Ascending aorta (tissue), 2 donors: ENCODE data around the gene AP1G1. TPM values are rescaled to one million over a fixed set of nuclear protein-coding genes. Genes with fewer than 3 reads are reported as not detected.

Experiments
- DNase-seq, 2 donors: peaks; one replicate each; pipeline ENCODE4 v3.0.0-alpha.2; 2019; ENCODE audit warnings: low spot score in 2 of 2
- H3K27ac ChIP-seq, 2 donors: fragments of 200-600 bp; sonication (generic); one replicate each; pipeline ENCODE4 v1.5.1; 2016 to 2017; ENCODE audit warnings: mild to moderate bottlenecking in 1 of 2
- H3K27me3 ChIP-seq: fragments of 200-600 bp; sonication (generic); one replicate; pipeline ENCODE4 v1.5.1; 2017
- H3K36me3 ChIP-seq, 2 donors: fragments of 200-600 bp; sonication (generic); one replicate each; pipeline ENCODE4 v1.5.1; 2016
- H3K4me1 ChIP-seq, 2 donors: fragments of 200-600 bp; sonication (generic); one replicate each; pipeline ENCODE4 v1.5.1; 2016 to 2017; ENCODE audit warnings: mild to moderate bottlenecking in 1 of 2
- H3K4me3 ChIP-seq, 2 donors: fragments of 200-600 bp; sonication (generic); one replicate each; pipeline ENCODE4 v1.5.1; 2016 to 2017; ENCODE audit warnings: mild to moderate bottlenecking in 1 of 2
- H3K9me3 ChIP-seq, 2 donors: fragments of 200-600 bp; sonication (generic); one replicate each; pipeline ENCODE4 v1.5.1; 2016
- CTCF ChIP-seq, 3 experiments: fragments of 200-600 bp in 2 of 3; fragments of 450-650 bp in 1 of 3; sonication (generic) in 2 of 3; IDR thresholded peaks; one replicate each; pipeline ENCODE4 v1.5.1; 2016 to 2019; ENCODE audit warnings: antibody characterized with exemption in 3 of 3, mild to moderate bottlenecking in 1 of 3, moderate library complexity in 1 of 3
- intact Hi-C: fragments of 100-400 bp; cut with DNase I; formaldehyde crosslinking; loops from one replicate; pipeline ENCODE4 v1.15.1; 2023
- total RNA-seq: library from RNA; depleted of rRNA; stranded (reverse); fragments of >200 nt; gene quantifications from one replicate; pipeline ENCODE4 v1.1.0, GENCODE V29; 2016

Gene AP1G1
- total RNA-seq, 1 donor from 2014 or later, result 40.7 TPM

- no peak for TF ChIP-seq CTCF (IDR thresholded peaks at IDR 0.05)
- H3K27me3 ChIP-seq, result no peaks in the 10 kb centered on the region
- H3K4me1 ChIP-seq, result no peaks in the 10 kb centered on the region
- H3K9me3 ChIP-seq, result no peaks in the 10 kb centered on the region
- no peak overlapping the region for H3K27ac ChIP-seq
- intact Hi-C loops, result no loop called here
- no peak for DNase-seq
- H3K36me3 ChIP-seq, result peaks cover 0 to 5% of the 10 kb centered on the region in 2 donors
- no peak overlapping the region for H3K4me3 ChIP-seq
These were observed 99.9 kb downstream of the AP1G1 start for GRCh38 chr16:71708696-71709095.

- no peaks in the 10 kb centered on the region for H3K4me1 ChIP-seq
- TF ChIP-seq CTCF (IDR thresholded peaks at IDR 0.05), result no peak
These were observed 101.4 kb downstream of the AP1G1 start for GRCh38 chr16:71707199-71707598.

GRCh38 chr16:71706046-71706445 lies 102.6 kb downstream of the AP1G1 start:
- H3K36me3 ChIP-seq, result no peaks in the 10 kb centered on the region
- no peak overlapping the region for H3K27ac ChIP-seq
- intact Hi-C loops, result no loop called here
- no peak overlapping the region for H3K4me3 ChIP-seq
- DNase-seq, result no peak
- H3K9me3 ChIP-seq, result no peaks in the 10 kb centered on the region
- TF ChIP-seq CTCF (IDR thresholded peaks at IDR 0.05), result no peak
- H3K4me1 ChIP-seq, result no peaks in the 10 kb centered on the region
- no peaks in the 10 kb centered on the region for H3K27me3 ChIP-seq

More at GRCh38 chr16:71707199-71707598, 101.4 kb downstream of the AP1G1 start:
- Histone ChIP-seq H3K27ac (no peak overlapping the region), H3K27me3 (no peaks in the 10 kb centered on the region), H3K9me3 (no peaks in the 10 kb centered on the region), H3K36me3 (no peaks in the 10 kb centered on the region), H3K4me3 (no peak overlapping the region)
- DNase-seq, result no peak
- intact Hi-C loops, result no loop called here

GRCh38 chr16:71703333-71703732 lies 105.3 kb downstream of the AP1G1 start:
- no peaks in the 10 kb centered on the region for H3K4me1 ChIP-seq
- intact Hi-C loops, result no loop called here
- H3K36me3 ChIP-seq, result peaks cover 0 to 4% of the 10 kb centered on the region in 2 donors
- H3K9me3 ChIP-seq, result no peaks in the 10 kb centered on the region
- H3K4me3 ChIP-seq, result no peak overlapping the region
- no peak for TF ChIP-seq CTCF (IDR thresholded peaks at IDR 0.05)
- DNase-seq, result no peak
- no peaks in the 10 kb centered on the region for H3K27me3 ChIP-seq
- H3K27ac ChIP-seq, result no peak overlapping the region

- H3K9me3 ChIP-seq, result no peaks in the 10 kb centered on the region
- no peak overlapping the region for H3K27ac ChIP-seq
- no peaks in the 10 kb centered on the region for H3K4me1 ChIP-seq
- peaks cover 0 to 4% of the 10 kb centered on the region in 2 donors for H3K36me3 ChIP-seq
- H3K4me3 ChIP-seq, result no peak overlapping the region
- H3K27me3 ChIP-seq, result no peaks in the 10 kb centered on the region
- no peak for TF ChIP-seq CTCF (IDR thresholded peaks at IDR 0.05)
- DNase-seq, result no peak
- intact Hi-C loops, result no loop called here
These were observed 107.8 kb downstream of the AP1G1 start for GRCh38 chr16:71700831-71701230.

- no peaks in the 10 kb centered on the region for H3K9me3 ChIP-seq
- peaks cover 0 to 4% of the 10 kb centered on the region in 2 donors for H3K36me3 ChIP-seq
- no peak for DNase-seq
- TF ChIP-seq CTCF (IDR thresholded peaks at IDR 0.05), result no peak
- no peaks in the 10 kb centered on the region for H3K4me1 ChIP-seq
- no peak overlapping the region for H3K4me3 ChIP-seq
- H3K27ac ChIP-seq, result no peak overlapping the region
- intact Hi-C loops, result no loop called here
- H3K27me3 ChIP-seq, result no peaks in the 10 kb centered on the region
These were observed 110.1 kb downstream of the AP1G1 start for GRCh38 chr16:71698491-71698890.
